DND-41 (cell line): ENCODE measurements around the gene GJB4.

Experiments used
- EZH2 ChIP-seq: IDR thresholded peaks from 3 replicates; pipeline ENCODE4 v1.6.1; 2012; ENCODE audit warnings: borderline replicate concordance, low read depth, mild to moderate bottlenecking, moderate library complexity, low read length, inconsistent platforms; ENCODE audit not compliant: severe bottlenecking
- TF ChIP-seq, protein P1 (sequence below): IDR thresholded peaks from 2 replicates; pipeline ENCODE4 v1.5.1; 2012; ENCODE audit warnings: borderline replicate concordance, low read length, moderate library complexity, mild to moderate bottlenecking; ENCODE audit not compliant: poor library complexity, severe bottlenecking; ENCODE audit errors: extremely low read depth

GRCh38 chr1:34730485-34730884 is 29.1 kb upstream of the GJB4 start:
- TF ChIP-seq, protein P1, sequence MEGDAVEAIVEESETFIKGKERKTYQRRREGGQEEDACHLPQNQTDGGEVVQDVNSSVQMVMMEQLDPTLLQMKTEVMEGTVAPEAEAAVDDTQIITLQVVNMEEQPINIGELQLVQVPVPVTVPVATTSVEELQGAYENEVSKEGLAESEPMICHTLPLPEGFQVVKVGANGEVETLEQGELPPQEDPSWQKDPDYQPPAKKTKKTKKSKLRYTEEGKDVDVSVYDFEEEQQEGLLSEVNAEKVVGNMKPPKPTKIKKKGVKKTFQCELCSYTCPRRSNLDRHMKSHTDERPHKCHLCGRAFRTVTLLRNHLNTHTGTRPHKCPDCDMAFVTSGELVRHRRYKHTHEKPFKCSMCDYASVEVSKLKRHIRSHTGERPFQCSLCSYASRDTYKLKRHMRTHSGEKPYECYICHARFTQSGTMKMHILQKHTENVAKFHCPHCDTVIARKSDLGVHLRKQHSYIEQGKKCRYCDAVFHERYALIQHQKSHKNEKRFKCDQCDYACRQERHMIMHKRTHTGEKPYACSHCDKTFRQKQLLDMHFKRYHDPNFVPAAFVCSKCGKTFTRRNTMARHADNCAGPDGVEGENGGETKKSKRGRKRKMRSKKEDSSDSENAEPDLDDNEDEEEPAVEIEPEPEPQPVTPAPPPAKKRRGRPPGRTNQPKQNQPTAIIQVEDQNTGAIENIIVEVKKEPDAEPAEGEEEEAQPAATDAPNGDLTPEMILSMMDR, result no peak
- TF ChIP-seq EZH2, result no peak
